ENCODE measurements around the gene C6orf62. TPM values are rescaled to one million over a fixed set of nuclear protein-coding genes. Genes with fewer than 3 reads are reported as not detected.

The C6orf62 gene
- polyA plus RNA-seq, 1 of the 3 experiments (the other 2 are of a cell fraction) = 36.0 TPM

DNA sequence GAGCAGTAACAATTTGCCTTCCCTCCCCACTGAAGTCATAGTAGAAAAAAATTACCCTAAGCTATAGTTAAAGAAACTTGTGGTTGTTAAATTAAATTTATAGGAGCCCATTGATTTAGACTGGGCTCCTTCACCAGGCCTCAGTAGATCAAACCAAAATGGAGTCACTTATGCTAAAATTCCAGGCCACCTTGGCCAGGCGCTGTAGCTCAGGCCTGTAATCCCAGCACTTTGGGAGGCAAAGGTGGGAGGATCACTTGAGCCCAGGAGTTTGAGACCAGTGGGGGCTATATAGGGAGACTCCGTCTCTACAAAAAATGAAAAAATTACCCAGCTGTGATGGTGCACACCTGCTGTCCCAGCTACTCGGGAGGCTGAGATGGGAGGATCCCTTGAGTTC lies 40.8 kb upstream of the C6orf62 start:
- H3K4me3 ChIP-seq (ENCODE audit: low read depth in 2 of 2, low read length in 1 of 2) = no peak overlapping the region

DNA sequence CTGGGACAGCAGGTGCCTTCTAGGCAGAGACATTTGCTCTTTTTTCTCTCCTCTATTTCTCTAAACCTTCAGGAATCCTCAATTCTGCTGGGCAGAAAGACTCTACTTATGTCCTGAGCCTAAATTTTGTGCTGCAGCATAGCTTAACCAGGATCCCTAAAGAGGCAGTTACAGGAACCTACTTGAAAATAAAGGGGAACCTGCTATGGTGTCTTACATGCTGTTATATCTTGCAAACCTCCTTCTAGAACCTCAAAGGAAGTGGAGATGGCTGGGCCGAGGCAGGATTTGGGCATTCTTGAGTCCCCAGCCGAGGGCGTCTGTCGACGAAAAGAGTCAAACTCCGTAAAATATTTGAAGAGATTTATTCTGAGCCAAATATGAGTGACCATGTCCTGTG lies 38.7 kb upstream of the C6orf62 start:
- no peaks in the 10 kb centered on the region for H3K79me2 ChIP-seq (ENCODE audit: insufficient read depth)
- CTCF ChIA-PET = interaction anchor here (1.1 kb wide), 1 partner anchor 465 kb away, joined by 3 read pairs; no protein-coding TSS in a partner anchor
- H3K4me1 ChIP-seq (ENCODE audit: control insufficient read depth in 1 of 2, insufficient read depth in 2 of 2, low read depth in 1 of 2, low read length in 1 of 2) = no peaks in the 10 kb centered on the region
- H3K4me3 ChIP-seq (ENCODE audit: low read depth in 2 of 2, low read length in 1 of 2) = no peak overlapping the region
- POLR2A ChIA-PET = no interaction called here
- no peaks in the 10 kb centered on the region for H4K20me1 ChIP-seq (ENCODE audit: insufficient read depth)
- H3K9me3 ChIP-seq = no peaks in the 10 kb centered on the region
- H3K9me2 ChIP-seq = no peaks in the 10 kb centered on the region
- no peak for DNase-seq
- H3K27me3 ChIP-seq (ENCODE audit: insufficient read depth) = no peaks in the 10 kb centered on the region
- no peaks in the 10 kb centered on the region for H3F3A ChIP-seq (replicated peaks; ENCODE audit: insufficient read depth)
- H3K4me2 ChIP-seq = no peak overlapping the region
- no peak overlapping the region for H3K9ac ChIP-seq
- no peaks in the 10 kb centered on the region for H3K36me3 ChIP-seq (replicated peaks in 1 of 2; ENCODE audit: control insufficient read depth in 1 of 2, insufficient read depth in 2 of 2, low read length in 1 of 2)
- 94% methylated on average over 6 of the region's 6 CpGs for WGBS (ENCODE audit: low lambda C conversion rate)
- H2AFZ ChIP-seq (ENCODE audit: low read depth) = no peak overlapping the region
- no peak overlapping the region for H3K27ac ChIP-seq (ENCODE audit: low read depth in 2 of 2, low read length in 1 of 2)
- no peak for TF ChIP-seq SIN3A (IDR thresholded peaks at IDR 0.05; ENCODE audit: borderline replicate concordance, low read depth, low read length)
- TF ChIP-seq, protein P1, sequence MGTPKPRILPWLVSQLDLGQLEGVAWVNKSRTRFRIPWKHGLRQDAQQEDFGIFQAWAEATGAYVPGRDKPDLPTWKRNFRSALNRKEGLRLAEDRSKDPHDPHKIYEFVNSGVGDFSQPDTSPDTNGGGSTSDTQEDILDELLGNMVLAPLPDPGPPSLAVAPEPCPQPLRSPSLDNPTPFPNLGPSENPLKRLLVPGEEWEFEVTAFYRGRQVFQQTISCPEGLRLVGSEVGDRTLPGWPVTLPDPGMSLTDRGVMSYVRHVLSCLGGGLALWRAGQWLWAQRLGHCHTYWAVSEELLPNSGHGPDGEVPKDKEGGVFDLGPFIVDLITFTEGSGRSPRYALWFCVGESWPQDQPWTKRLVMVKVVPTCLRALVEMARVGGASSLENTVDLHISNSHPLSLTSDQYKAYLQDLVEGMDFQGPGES (IDR thresholded peaks at IDR 0.05; ENCODE audit: low read depth, low read length) = no peak
- TF ChIP-seq, protein P2, sequence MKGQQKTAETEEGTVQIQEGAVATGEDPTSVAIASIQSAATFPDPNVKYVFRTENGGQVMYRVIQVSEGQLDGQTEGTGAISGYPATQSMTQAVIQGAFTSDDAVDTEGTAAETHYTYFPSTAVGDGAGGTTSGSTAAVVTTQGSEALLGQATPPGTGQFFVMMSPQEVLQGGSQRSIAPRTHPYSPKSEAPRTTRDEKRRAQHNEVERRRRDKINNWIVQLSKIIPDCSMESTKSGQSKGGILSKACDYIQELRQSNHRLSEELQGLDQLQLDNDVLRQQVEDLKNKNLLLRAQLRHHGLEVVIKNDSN (IDR thresholded peaks at IDR 0.05; ENCODE audit: borderline replicate concordance, low read depth) = no peak
- no peak for TF ChIP-seq TAF1 (IDR thresholded peaks at IDR 0.05; ENCODE audit: borderline replicate concordance, low read depth, low read length)
- TF ChIP-seq EP300 (IDR thresholded peaks at IDR 0.05; ENCODE audit: borderline replicate concordance in 1 of 2, low read depth in 1 of 2, low read length in 1 of 2) = no peak
- TF ChIP-seq, protein P3, sequence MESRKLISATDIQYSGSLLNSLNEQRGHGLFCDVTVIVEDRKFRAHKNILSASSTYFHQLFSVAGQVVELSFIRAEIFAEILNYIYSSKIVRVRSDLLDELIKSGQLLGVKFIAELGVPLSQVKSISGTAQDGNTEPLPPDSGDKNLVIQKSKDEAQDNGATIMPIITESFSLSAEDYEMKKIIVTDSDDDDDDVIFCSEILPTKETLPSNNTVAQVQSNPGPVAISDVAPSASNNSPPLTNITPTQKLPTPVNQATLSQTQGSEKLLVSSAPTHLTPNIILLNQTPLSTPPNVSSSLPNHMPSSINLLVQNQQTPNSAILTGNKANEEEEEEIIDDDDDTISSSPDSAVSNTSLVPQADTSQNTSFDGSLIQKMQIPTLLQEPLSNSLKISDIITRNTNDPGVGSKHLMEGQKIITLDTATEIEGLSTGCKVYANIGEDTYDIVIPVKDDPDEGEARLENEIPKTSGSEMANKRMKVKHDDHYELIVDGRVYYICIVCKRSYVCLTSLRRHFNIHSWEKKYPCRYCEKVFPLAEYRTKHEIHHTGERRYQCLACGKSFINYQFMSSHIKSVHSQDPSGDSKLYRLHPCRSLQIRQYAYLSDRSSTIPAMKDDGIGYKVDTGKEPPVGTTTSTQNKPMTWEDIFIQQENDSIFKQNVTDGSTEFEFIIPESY (IDR thresholded peaks at IDR 0.05; ENCODE audit: borderline replicate concordance, low read depth) = no peak

More for the DNA sequence above, 40.8 kb upstream of the C6orf62 start:
- Histone ChIP-seq H3K27ac (ENCODE audit: low read depth in 2 of 2, low read length in 1 of 2) (no peak overlapping the region), H2AFZ (ENCODE audit: low read depth) (no peak overlapping the region), H3F3A (replicated peaks; ENCODE audit: insufficient read depth) (no peaks in the 10 kb centered on the region), H3K27me3 (ENCODE audit: insufficient read depth) (no peaks in the 10 kb centered on the region), H3K4me1 (ENCODE audit: control insufficient read depth in 1 of 2, insufficient read depth in 2 of 2, low read depth in 1 of 2, low read length in 1 of 2) (no peaks in the 10 kb centered on the region), H3K9me3 (no peaks in the 10 kb centered on the region), H3K4me2 (no peak overlapping the region), H3K9me2 (no peaks in the 10 kb centered on the region), H3K36me3 (replicated peaks in 1 of 2; ENCODE audit: control insufficient read depth in 1 of 2, insufficient read depth in 2 of 2, low read length in 1 of 2) (no peaks in the 10 kb centered on the region), H3K9ac (no peak overlapping the region), H3K79me2 (ENCODE audit: insufficient read depth) (no peaks in the 10 kb centered on the region), H4K20me1 (ENCODE audit: insufficient read depth) (no peaks in the 10 kb centered on the region)
- ChIA-PET POLR2A (no interaction called here), CTCF (no interaction called here)
- WGBS (ENCODE audit: low lambda C conversion rate) = 89% methylated on average over 3 of the region's 3 CpGs
- no peak for DNase-seq
- TF ChIP-seq RAD21 (IDR thresholded peaks at IDR 0.05; ENCODE audit: low read length) (no peak), FOXM1 (IDR thresholded peaks at IDR 0.05; ENCODE audit: low read depth) (no peak), SMC3 (IDR thresholded peaks at IDR 0.05; ENCODE audit: low read depth, low read length) (no peak), SIN3A (IDR thresholded peaks at IDR 0.05; ENCODE audit: borderline replicate concordance, low read depth, low read length) (no peak), NRF1 (IDR thresholded peaks at IDR 0.05; ENCODE audit: low read depth, low read length) (no peak), ELF1 (IDR thresholded peaks at IDR 0.05) (no peak)
- TF ChIP-seq, protein P4, sequence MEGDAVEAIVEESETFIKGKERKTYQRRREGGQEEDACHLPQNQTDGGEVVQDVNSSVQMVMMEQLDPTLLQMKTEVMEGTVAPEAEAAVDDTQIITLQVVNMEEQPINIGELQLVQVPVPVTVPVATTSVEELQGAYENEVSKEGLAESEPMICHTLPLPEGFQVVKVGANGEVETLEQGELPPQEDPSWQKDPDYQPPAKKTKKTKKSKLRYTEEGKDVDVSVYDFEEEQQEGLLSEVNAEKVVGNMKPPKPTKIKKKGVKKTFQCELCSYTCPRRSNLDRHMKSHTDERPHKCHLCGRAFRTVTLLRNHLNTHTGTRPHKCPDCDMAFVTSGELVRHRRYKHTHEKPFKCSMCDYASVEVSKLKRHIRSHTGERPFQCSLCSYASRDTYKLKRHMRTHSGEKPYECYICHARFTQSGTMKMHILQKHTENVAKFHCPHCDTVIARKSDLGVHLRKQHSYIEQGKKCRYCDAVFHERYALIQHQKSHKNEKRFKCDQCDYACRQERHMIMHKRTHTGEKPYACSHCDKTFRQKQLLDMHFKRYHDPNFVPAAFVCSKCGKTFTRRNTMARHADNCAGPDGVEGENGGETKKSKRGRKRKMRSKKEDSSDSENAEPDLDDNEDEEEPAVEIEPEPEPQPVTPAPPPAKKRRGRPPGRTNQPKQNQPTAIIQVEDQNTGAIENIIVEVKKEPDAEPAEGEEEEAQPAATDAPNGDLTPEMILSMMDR (IDR thresholded peaks at IDR 0.05) = no peak
- TF ChIP-seq, protein P5, sequence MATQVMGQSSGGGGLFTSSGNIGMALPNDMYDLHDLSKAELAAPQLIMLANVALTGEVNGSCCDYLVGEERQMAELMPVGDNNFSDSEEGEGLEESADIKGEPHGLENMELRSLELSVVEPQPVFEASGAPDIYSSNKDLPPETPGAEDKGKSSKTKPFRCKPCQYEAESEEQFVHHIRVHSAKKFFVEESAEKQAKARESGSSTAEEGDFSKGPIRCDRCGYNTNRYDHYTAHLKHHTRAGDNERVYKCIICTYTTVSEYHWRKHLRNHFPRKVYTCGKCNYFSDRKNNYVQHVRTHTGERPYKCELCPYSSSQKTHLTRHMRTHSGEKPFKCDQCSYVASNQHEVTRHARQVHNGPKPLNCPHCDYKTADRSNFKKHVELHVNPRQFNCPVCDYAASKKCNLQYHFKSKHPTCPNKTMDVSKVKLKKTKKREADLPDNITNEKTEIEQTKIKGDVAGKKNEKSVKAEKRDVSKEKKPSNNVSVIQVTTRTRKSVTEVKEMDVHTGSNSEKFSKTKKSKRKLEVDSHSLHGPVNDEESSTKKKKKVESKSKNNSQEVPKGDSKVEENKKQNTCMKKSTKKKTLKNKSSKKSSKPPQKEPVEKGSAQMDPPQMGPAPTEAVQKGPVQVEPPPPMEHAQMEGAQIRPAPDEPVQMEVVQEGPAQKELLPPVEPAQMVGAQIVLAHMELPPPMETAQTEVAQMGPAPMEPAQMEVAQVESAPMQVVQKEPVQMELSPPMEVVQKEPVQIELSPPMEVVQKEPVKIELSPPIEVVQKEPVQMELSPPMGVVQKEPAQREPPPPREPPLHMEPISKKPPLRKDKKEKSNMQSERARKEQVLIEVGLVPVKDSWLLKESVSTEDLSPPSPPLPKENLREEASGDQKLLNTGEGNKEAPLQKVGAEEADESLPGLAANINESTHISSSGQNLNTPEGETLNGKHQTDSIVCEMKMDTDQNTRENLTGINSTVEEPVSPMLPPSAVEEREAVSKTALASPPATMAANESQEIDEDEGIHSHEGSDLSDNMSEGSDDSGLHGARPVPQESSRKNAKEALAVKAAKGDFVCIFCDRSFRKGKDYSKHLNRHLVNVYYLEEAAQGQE (IDR thresholded peaks at IDR 0.05; ENCODE audit: low read depth, low read length) = no peak
